Stimulated activated naive CD8-positive, alpha-beta T cell treated with anti-CD3 and anti-CD28 coated beads, Interleukin-15, Interleukin-2, amounts not matched to agents 100 ng/mL and 50 ng/mL, for 24 hours (primary cell): ENCODE measurements around the gene MYH14.
"Not testable (repeated sequence)": the region's sequence is repeated elsewhere in the genome, so short reads cannot be mapped to it uniquely, and the experiment has no call there.

Experiments used
- H3K27ac Mint-ChIP-seq: one replicate; pipeline ENCODE4 v1.8.0; 2021; ENCODE audit warnings: mild to moderate bottlenecking, mixed read lengths
- H3K27me3 Mint-ChIP-seq: one replicate; pipeline ENCODE4 v1.8.0; 2021; ENCODE audit warnings: mixed read lengths
- H3K36me3 Mint-ChIP-seq: one replicate; pipeline ENCODE4 v1.8.0; 2021; ENCODE audit warnings: low read depth, mixed read lengths
- H3K4me1 Mint-ChIP-seq: one replicate; pipeline ENCODE4 v1.8.0; 2021; ENCODE audit warnings: low read depth, mixed read lengths
- H3K4me3 Mint-ChIP-seq: one replicate; pipeline ENCODE4 v1.8.0; 2021; ENCODE audit warnings: mild to moderate bottlenecking, mixed read lengths
- H3K9me3 Mint-ChIP-seq: one replicate; pipeline ENCODE4 v1.8.0; 2021; ENCODE audit warnings: mixed read lengths

Gene MYH14

DNA sequence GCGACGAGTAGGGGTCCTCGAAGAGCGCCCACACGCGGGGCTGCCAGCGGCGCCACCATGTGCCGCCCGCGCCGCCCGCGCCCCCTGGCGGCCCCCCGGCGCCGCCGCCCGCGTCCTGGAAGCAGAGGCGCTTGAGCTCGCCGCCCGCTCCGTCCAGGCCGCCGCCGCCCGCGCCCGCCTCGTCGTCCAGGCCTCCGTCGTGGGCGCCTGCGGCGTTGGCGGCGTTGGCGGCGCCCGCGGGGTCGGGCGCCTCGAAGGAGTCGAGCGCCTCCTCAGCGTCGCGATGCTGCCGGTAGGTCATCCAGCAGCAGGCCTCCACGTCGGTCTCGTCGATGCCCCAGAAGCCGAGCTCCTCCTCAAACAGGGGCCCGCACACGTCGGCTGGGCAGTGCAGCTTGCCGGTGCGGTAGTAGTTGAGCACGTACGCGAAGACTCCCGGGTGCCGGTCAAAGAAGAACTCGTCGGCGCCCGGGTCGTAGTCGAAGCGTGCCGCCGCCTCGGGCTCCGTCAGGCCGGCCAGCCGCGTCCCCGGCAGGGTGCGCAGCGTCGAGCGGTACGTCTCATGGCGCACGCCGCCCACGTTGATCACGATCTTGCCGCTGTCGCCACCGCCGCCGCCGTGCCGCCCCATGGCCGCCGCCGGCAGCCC lies 124.9 kb downstream of the MYH14 start:
- Mint-ChIP-seq H3K36me3 (peaks cover 5% of the 10 kb centered on the region), H3K4me1 (peaks cover 55% of the 10 kb centered on the region), H3K4me3 (no peak overlapping the region), H3K27ac (no peak overlapping the region), H3K9me3 (peaks cover 6% of the 10 kb centered on the region), H3K27me3 (peaks cover 62% of the 10 kb centered on the region)

DNA sequence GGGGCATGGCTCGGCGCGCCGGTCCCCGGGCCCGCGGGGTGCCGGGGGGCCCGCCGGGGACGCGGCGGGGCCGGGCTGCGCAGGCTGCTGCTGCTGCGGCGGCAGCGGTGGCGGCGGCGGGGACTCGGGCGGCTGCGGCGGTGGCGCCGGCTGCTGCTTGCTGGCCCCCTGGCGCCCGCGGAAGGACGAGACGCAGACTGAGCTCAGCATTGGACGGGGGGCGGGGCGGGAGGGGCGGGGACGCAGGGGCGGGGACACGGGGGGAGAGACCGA lies 125.4 kb downstream of the MYH14 start:
- H3K9me3 Mint-ChIP-seq = peaks cover 6% of the 10 kb centered on the region
- peaks cover 66% of the 10 kb centered on the region for H3K27me3 Mint-ChIP-seq
- peaks cover 59% of the 10 kb centered on the region for H3K4me1 Mint-ChIP-seq
- H3K36me3 Mint-ChIP-seq = peaks cover 9% of the 10 kb centered on the region
- H3K4me3 Mint-ChIP-seq = no peak overlapping the region
- no peak overlapping the region for H3K27ac Mint-ChIP-seq

DNA sequence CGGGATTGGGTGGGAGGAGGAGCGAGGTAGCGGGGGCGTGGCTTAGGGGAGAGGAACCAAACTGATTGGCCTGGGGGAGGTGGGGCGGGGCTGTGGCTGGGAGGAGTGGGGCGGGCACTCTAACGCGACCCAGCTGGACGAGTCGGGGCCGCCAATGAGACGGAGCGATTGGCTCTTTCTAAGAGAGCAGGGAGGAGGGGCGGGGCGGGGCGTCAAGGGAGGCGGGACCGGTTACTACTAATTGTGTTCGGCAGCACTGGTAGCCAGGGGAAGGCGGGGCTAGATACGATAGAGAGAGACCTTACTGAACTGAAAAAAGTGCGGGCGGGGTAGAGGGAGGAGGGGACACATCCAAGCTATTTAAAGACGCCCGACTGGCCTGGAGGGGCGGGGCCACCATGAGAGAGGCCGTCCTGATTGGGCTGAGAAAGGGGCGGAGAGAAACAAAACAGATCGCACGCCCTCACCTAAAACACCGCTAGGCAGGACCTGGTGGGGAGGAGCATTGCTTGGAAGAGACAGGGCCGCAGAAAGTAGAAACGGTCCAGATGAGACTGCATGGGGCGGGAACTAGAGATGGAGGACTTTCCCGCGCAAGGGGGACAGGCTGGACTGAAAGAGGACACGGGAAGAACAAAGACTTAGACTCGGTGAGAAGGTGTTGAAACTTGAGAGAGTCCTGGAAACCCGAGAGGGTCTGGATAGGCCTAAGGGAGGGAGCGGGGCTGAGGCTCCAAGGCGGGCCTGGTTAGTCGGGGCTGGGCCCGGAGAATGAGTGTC lies 125.9 kb downstream of the MYH14 start, which contains the start of gene KCNC3:
KCNC3 (minus strand) TSS at position 232 of the 780 bp plus-strand sequence. CDS start 295 bp downstream, outside the sequence.
- Mint-ChIP-seq H3K27me3 (peaks cover 65% of the 10 kb centered on the region), H3K4me3 (peak within 1 kb of the TSS; percentile 84), H3K27ac (peak within 1 kb of the TSS; percentile 84), H3K9me3 (peaks cover 6% of the 10 kb centered on the region), H3K4me1 (peaks cover 64% of the 10 kb centered on the region), H3K36me3 (peaks cover 9% of the 10 kb centered on the region)

DNA sequence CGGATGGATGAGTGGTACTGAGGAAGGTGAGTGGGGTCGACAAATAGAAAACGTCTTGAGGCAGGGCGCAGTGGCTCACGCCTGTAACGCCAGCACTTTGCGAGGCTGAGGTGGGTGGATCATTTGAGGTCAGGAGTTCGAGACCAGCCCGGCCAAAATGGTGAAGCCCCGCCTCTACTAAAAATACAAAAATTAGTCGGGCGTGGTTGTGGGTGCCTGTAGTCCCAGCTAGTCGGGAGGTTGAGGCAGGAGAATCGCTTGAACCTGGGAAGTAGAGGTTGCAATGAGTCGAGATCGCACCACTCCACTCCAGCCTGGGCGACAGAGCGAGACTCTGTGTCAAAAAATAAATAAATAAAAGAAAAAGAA lies 126.5 kb downstream of the MYH14 start:
- not testable (repeated sequence) for H3K9me3 Mint-ChIP-seq, H3K36me3 Mint-ChIP-seq
- Mint-ChIP-seq H3K27me3 (peaks cover 59% of the 10 kb centered on the region), H3K27ac (peak overlapping the region; percentile 84), H3K4me1 (peaks cover 68% of the 10 kb centered on the region), H3K4me3 (peak overlapping the region; percentile 84)

DNA sequence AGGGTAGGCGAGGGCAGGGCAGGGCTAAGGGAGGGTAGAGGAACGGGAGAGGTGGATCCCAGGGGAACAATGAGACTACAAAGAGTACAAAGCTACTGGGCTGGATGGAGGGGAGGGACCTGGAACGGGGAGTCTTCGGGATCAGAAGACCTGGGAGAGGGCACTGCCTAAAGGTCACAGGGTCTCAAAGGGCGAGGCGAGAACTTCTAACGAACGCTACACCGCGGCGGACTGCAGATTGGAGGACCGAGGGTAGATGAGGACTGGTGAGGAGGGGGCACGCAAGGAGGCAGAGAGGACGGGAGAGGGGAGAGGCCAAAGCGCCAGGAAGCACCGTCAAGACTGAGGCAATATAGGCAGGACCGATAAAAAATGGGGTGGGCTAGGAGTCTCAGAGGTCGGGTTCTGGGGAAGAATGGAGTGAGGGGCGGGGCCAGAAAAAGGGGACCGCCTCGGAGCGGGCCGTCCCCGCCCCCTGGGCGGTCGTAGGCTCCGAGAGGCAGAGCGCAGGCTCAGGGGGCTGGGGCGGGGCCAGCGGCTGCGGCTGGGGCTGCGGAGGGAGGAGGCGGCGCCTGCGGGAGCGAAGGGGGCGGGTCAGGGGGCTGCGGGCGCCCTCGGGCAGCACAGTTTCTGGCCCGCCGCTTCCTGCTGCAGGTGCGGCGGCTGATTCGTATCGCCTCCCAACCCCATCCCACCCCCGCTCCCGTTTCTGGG lies 127.1 kb downstream of the MYH14 start:
- peaks cover 6% of the 10 kb centered on the region for H3K9me3 Mint-ChIP-seq
- no peak overlapping the region for H3K27ac Mint-ChIP-seq
- peak overlapping the region; percentile 84 for H3K4me3 Mint-ChIP-seq
- peaks cover 75% of the 10 kb centered on the region for H3K4me1 Mint-ChIP-seq
- H3K36me3 Mint-ChIP-seq = peaks cover 12% of the 10 kb centered on the region
- peaks cover 62% of the 10 kb centered on the region for H3K27me3 Mint-ChIP-seq

DNA sequence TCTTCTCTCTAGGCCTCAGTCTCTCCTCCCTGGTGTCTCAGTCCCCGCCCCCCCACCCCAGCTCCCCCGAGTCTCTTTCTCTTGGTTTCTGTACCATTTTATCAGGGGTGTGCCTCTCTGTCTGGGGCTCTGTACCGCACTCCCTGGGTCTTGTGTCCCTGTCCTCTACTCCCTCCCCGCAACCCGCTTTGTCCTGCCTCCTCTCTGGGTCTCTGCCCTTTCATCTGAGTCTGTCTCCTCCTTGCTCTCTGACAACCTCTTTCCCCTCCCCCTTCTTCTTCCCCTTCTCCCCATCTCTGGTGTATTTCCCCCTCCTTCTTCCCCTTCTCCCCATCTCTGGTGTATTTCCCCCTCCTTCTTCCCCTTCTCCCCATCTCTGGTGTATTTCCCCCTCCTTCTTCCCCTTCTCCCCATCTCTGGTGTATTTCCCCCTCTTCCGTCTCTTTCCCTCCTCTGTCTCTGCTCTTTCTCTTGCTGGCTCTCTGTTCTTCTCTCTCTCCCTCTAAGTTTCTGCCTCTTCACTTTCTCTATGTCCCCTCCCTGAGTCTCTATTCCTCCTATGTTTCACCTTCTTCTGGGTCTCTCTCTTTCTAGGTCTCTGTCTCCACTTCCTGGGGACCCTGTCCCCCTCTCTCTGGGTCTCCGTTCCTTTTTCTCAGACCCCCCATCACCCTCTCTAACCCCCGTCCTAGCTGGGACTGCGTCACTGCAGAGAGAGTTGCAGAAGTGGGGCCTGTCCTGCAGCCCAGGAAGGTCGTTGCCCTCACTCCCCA lies 128.0 kb downstream of the MYH14 start:
- Mint-ChIP-seq H3K9me3 (peaks cover 6% of the 10 kb centered on the region), H3K4me3 (peak overlapping the region; percentile 73), H3K36me3 (peaks cover 16% of the 10 kb centered on the region), H3K27ac (peak overlapping the region; percentile 69), H3K4me1 (peaks cover 75% of the 10 kb centered on the region), H3K27me3 (peaks cover 63% of the 10 kb centered on the region)

DNA sequence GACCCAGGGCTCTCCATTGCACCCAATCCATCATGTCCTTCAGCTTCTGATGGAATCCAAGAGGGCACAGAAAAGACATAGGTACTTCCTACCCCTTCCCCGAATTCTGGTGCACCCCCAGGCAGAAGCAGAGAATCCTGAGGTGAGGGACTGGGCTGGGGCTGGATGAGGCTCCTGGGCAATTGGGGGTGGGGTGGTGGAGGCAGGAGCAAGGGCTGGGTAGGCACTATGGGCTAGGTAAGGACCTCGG lies 128.5 kb downstream of the MYH14 start:
- peaks cover 71% of the 10 kb centered on the region for H3K4me1 Mint-ChIP-seq

DNA sequence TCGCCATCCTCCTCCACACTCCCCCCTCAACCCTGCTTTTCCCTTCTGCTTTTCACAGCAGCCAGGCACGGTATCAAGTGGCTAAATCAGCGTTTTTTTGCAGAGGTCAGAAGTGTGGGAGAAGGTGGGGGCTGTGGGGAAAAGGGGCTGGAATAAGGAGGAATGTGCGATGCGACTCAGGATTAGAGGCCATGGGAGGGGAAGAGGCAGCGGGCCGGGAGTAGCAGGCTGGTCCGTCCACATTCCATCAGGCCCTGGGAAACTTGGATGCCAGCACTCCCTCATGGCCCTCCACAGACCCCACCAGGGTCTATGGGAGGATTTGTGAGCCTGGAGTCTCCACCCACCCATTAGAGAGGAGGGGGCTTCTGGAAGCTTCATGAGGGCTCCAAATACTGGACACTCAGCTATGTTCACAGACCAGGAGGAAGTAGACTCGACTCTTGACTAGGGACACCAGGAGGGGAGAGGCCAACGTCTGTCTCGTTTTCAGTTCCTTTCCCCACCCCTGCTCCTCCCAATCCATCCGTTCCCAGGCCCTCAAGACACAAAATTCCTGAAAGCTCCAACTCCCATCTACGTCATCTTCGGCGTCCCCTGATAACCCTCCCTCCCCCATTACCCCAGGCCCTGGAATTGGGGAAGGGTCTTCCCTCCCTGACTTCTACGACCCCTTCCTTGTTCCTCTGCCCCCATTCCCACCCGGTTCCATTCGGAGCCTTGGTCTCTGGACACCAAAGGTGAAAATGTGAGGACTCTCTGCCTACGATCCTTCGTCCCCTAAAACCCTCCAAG lies 129.0 kb downstream of the MYH14 start:
- Mint-ChIP-seq H3K36me3 (peaks cover 16% of the 10 kb centered on the region), H3K27me3 (peaks cover 52% of the 10 kb centered on the region), H3K4me3 (peak overlapping the region; percentile 73), H3K4me1 (peaks cover 66% of the 10 kb centered on the region), H3K9me3 (peaks cover 6% of the 10 kb centered on the region), H3K27ac (no peak overlapping the region)

More for the DNA sequence above, 128.5 kb downstream of the MYH14 start:
- peak overlapping the region; percentile 73 for H3K4me3 Mint-ChIP-seq
- H3K27me3 Mint-ChIP-seq = peaks cover 57% of the 10 kb centered on the region
- peaks cover 6% of the 10 kb centered on the region for H3K9me3 Mint-ChIP-seq
- peaks cover 16% of the 10 kb centered on the region for H3K36me3 Mint-ChIP-seq
- no peak overlapping the region for H3K27ac Mint-ChIP-seq

DNA sequence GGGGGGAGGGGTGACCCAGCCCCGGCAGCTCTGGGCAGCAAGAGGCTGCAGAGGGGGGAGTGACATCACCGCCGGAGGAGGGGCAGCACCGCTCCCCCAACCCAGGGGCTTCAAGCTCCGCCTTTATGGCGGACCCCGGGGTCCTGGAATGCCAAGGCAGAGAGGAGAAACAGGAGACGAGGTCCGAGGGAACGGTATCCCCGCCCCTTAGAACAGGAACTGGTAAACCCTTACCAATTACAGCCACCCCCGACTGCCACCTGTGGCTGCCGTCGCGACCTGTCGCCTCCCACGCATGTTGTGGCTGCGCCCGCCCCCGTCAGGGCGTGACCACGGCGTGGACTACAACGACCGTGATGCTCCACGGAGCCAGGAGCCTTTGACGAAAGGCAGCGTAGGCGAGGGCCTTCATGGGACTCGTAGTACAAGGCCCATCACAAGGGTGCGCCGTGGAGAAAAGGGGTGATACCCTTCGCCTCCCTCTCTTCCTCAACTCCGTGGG lies 129.9 kb downstream of the MYH14 start:
- H3K36me3 Mint-ChIP-seq = peaks cover 16% of the 10 kb centered on the region
- peaks cover 61% of the 10 kb centered on the region for H3K4me1 Mint-ChIP-seq
- H3K4me3 Mint-ChIP-seq = peak overlapping the region; percentile 85
- H3K27ac Mint-ChIP-seq = peak overlapping the region; percentile 94
- H3K9me3 Mint-ChIP-seq = peaks cover 6% of the 10 kb centered on the region
- peaks cover 48% of the 10 kb centered on the region for H3K27me3 Mint-ChIP-seq

DNA sequence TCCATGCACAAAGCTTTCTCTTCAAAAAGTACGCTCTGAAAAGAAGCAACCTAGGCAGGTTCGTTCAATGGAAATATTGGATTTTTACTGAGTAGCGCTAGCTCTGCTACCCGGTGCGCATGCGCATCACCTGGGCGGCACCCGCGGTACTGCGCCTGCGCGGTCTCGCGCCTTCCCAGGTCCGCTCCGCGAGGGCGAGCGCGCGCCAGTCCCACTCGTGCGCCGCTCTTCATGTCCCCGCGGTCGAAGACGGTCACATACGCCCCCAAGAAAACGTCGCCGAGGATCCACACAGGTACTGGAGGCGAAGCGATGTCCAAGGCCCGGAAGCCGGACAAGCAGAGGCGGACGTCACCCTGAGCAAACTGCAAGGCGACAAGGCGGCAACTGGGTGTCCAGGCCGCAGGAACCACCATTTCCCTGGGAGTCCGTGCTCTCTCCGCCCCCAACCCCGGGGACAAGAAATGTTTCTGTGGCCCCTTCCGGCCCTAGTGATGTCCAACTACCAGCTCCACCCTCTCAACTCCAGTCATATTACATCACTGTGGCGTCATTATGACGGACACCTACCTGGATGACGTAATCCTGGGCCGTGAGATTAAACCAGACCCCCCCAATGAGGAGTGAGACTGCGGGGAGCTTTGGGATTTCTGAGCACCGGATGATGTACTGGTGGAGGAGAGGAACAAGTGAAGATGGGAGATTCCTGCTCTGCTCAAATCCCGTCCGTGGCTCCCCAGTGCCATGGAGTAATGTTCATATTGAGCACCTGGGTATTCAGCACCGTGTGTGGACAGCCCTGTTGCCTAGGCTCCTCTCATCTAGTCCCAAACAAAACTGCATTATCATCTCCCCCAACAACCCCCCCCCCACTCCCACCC lies 130.6 kb downstream of the MYH14 start:
- Mint-ChIP-seq H3K4me1 (peaks cover 61% of the 10 kb centered on the region), H3K36me3 (peaks cover 16% of the 10 kb centered on the region), H3K27ac (peak overlapping the region; percentile 94), H3K9me3 (peaks cover 6% of the 10 kb centered on the region), H3K4me3 (peak overlapping the region; percentile 85), H3K27me3 (peaks cover 48% of the 10 kb centered on the region)

DNA sequence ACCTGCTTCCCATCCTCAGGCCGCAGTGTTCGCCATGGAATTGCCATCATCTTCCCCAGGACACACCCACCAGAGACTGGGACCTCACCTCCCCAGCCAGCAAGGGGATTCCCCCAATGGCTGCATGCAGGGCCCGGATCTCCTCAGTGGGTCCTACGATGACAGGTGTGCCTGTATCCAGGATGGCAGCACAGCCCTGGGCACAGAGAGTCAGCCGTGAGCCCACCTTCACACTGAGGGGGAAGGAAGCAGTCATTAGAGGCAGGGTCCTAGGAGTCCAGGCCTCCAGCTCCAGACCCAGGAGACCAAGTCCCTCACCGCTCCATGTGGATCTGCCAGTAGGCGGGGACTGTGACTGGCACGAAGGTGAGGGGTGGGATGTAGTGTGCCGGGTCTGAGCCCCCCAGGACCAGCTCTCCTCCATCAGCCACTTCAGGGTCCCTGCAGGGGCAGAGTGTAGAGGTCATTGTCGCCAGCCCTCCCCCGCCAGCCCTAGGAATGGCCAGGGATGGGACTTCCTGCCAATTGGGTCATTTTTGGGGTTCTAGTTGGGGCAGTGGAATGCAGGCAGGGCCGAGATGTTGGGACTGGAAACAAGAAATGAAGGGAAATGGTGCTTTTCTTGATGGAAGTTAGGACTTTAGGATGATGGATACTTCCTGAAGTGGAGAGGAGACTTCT lies 131.5 kb downstream of the MYH14 start:
- H3K4me1 Mint-ChIP-seq = peaks cover 54% of the 10 kb centered on the region
- H3K9me3 Mint-ChIP-seq = no peaks in the 10 kb centered on the region
- no peak overlapping the region for H3K4me3 Mint-ChIP-seq
- no peak overlapping the region for H3K27ac Mint-ChIP-seq
- peaks cover 10% of the 10 kb centered on the region for H3K36me3 Mint-ChIP-seq
- H3K27me3 Mint-ChIP-seq = peaks cover 41% of the 10 kb centered on the region

DNA sequence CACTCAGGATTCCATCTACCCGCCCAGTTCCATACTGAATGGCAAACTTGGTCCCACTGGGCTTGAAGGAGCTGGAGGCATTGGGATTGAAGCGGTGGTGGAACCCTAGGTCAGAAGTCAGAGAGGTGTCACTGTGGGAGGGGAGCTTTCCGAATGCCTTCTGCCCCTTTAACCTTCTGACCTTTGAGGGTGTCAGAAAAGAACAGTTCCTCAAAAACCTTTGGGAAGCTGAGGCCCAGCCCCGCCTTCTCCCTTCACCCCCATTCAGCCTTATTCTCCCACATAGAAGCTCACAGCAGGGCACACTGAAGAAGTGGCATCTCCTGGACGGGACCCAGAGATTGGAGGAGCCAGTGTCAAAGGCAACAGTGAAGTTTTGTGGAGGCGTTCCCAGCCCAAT lies 133.6 kb downstream of the MYH14 start:
- Mint-ChIP-seq H3K27me3 (peaks cover 23% of the 10 kb centered on the region), H3K4me1 (peaks cover 36% of the 10 kb centered on the region), H3K36me3 (peaks cover 10% of the 10 kb centered on the region)
- H3K4me3 Mint-ChIP-seq, H3K9me3 Mint-ChIP-seq, H3K27ac Mint-ChIP-seq: not testable (repeated sequence)

DNA sequence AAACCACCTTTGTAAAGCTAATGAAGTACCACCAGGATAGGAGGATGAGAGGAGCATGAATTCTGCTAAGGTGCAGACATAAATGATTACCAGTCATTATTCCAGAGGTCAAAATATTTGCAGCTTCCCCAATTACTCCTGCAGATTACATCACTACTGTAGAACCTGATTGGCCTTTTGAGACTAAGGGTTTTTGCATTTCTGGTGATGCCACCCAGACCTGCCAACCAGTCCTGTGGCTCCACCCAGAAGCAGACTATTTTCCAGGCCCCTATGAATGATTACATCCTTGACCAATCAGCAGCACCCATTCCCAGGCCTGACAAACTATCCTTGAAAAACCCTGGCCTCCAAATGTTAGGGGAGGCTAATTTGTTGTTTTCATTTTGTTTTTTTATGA lies 136.9 kb downstream of the MYH14 start:
- Mint-ChIP-seq H3K4me3 (peak overlapping the region; percentile 33), H3K27ac (no peak overlapping the region), H3K4me1 (peaks cover 15% of the 10 kb centered on the region), H3K9me3 (no peaks in the 10 kb centered on the region), H3K27me3 (peaks cover 6% of the 10 kb centered on the region), H3K36me3 (peaks cover 5% of the 10 kb centered on the region)
